ENCODE results near the gene ATRAID. TPM values are rescaled to one million over a fixed set of nuclear protein-coding genes. Genes with fewer than 3 reads are reported as not detected.

The ATRAID gene
- total RNA-seq, 1 donor from 2014 or later, result 181 TPM

DNA sequence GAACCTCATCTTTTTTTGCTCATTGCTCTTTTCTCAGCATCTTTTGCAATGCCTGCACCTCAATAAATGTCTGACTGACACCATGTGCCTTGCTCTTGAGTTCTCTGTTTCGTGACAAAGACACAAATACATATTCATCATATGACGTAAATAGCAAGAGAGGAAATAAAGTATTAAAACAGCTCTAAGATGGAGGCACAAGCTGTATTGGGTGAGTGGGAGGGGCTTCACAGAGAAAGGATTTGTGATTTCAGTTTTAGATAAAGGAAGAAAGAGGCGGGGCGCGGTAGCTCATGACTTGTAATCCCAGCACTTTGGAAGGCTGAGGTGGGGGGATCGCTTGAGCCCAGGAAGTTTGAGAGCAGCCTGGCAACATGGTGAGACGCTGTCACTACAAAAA is 8.2 kb downstream of the ATRAID start:
- DNase-seq, result no peak

DNA sequence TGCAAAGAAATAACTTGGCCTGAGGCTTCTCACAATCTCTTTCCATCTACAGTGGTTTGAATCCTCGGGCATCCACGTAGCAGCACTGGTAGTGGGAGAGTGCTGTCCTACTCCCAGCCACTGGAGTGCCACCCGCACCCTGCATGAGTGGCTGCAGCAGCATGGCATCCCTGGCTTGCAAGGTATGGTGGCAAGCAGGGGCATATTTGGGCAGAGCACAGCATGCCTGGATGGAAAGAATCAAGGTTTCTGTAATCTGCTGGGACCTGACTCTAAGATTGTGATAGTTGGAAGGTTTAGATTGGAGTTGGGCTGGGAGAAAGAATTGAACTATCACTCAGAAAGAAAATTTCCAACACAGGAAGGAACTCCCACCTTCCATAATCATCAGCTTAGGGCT is 9.3 kb downstream of the ATRAID start:
- DNase-seq, result no peak

DNA sequence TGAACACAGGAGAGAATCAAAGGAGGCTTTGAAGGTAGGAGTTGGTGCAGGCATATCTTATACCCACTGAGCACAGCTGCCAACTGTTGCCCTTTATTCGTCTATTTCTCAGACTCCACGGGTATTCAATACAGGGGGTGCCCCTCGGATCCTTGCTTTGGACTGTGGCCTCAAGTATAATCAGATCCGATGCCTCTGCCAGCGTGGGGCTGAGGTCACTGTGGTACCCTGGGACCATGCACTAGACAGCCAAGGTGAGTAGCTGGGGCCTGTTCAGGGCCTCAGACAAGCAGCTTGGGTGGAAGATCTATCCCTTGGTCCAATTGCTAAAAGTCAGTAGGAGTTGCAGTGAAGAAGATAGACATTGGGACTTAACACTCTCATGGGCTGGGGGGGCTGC is 10.6 kb downstream of the ATRAID start:
- no peak for DNase-seq

DNA sequence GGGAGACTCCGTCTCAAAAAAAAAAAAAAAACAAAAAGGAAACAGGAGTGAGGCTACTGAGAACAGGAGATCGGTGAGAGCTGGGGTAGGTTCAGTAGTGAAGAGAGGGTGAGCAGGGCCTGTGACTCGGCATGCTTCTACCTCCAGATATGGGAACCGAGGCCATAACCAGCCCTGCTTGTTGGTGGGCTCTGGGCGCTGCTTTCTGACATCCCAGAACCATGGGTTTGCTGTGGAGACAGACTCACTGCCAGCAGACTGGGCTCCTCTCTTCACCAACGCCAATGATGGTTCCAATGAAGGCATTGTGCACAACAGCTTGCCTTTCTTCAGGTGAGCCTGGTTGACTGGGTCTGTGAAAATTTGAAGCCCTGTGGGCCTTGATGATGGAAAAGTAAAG is 11.6 kb downstream of the ATRAID start:
- no peak for DNase-seq

DNA sequence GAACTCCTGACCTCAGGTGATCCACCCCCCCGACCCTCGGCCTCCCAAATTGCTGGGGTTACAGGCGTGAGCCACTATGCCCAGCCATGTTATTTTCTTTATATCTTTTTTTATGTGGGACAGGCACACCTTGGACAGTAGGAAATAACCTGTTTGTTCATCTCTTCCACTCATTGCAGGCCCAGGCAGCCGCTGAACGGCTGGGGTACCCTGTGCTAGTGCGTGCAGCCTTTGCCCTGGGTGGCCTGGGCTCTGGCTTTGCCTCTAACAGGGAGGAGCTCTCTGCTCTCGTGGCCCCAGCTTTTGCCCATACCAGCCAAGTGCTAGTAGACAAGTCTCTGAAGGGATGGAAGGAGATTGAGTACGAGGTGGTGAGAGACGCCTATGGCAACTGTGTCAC is 13.7 kb downstream of the ATRAID start:
- no peak for DNase-seq

DNA sequence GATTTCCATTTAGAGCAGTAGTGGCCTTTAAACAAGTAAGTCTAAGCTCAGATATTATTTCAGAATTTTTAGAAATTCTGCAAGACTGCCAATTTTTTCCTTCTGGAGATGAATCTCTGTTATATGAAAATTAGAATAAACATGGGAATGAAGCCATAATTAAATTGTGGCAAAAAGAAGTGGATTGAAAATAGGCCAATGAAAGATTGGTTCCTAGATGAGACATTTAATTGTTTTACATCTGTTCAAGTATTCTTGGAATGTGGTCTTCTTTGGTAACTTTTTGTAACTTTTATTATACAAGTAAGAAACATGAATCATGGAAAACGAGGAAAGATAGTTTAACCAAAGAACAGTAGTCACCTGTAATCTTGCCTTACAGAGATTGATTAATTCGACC is 15.7 kb downstream of the ATRAID start:
- no peak for DNase-seq

DNA sequence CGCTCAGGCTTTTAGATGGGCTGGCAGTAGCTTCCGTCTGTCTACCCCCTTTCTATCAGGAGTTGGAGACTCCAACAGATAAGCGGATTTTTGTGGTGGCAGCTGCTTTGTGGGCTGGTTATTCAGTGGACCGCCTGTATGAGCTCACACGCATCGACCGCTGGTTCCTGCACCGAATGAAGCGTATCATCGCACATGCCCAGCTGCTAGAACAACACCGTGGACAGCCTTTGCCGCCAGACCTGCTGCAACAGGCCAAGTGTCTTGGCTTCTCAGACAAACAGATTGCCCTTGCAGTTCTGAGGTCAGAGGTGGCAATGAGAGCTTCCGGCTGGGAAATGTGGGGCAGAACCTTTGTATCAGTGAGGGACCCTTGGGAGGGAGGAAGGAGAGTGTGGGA is 20.1 kb downstream of the ATRAID start:
- DNase-seq, result no peak

DNA sequence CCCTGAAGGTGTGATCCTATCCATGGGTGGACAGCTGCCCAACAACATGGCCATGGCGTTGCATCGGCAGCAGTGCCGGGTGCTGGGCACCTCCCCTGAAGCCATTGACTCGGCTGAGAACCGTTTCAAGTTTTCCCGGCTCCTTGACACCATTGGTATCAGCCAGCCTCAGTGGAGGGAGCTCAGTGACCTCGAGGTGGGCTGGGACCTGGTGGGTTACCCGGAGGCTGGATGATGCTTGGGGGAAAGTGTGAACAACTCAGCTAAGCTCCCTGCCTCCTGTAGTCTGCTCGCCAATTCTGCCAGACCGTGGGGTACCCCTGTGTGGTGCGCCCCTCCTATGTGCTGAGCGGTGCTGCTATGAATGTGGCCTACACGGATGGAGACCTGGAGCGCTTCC is 21.5 kb downstream of the ATRAID start:
- DNase-seq, result no peak

DNA sequence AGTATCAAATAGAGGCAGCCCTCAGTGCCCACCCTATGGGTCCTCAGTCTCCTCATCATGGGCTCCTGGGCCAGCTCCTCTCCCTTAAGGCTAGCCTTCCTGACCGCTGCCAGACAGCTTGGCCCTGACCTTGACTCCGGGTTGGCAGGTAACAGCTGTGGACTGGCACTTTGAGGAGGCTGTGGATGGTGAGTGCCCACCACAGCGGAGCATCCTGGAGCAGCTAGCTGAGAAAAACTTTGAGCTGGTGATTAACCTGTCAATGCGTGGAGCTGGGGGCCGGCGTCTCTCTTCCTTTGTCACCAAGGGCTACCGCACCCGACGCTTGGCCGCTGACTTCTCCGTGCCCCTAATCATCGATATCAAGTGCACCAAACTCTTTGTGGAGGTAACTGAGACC is 24.3 kb downstream of the ATRAID start:
- DNase-seq, result no peak

DNA sequence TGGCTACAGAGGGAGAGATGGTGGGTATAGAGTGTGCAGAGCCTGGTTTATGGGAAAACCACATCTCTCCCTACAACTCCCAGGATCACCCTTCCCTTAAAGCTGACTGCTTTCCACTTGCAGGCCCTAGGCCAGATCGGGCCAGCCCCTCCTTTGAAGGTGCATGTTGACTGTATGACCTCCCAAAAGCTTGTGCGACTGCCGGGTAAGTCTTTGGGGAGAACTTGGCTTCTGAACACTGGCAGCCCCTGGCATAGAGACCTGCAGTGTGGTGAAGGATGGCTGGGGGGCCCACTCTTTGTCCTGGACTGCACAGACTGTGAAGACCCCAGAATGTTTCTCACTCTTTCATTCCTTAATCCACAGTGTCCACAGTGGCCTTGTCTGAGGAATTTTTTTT is 24.8 kb downstream of the ATRAID start:
- DNase-seq, result no peak

DNA sequence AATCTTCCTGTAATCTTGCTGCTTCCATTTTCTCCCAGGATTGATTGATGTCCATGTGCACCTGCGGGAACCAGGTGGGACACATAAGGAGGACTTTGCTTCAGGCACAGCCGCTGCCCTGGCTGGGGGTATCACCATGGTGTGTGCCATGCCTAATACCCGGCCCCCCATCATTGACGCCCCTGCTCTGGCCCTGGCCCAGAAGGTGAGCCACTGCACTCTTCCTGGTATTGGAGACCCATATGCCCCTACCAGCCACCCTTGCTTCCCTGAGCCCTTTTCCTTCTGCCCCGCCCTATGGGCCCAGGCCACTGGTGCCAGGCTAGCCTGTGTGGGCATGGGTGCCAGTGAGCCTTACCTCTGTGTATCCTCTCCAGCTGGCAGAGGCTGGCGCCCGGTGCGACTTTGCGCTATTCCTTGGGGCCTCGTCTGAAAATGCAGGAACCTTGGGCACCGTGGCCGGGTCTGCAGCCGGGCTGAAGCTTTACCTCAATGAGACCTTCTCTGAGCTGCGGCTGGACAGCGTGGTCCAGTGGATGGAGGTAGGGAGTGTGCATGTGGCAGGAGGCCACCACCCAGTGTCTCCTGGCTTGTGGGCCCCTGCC is 25.6 kb downstream of the ATRAID start:
- no peak for DNase-seq

DNA sequence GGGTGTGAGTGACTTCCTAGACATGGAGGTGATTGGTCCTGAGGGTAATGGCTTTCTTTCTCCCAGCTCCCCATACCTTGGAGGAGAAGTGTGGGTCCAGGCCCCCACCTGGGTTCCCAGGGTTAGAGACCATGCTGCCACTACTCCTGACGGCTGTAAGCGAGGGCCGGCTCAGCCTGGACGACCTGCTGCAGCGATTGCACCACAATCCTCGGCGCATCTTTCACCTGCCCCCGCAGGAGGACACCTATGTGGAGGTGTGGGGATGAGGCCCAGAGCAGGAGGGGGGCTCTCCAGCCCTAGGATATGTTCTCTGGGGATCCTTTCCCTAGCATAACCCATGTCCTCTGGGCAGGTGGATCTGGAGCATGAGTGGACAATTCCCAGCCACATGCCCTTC is 27.1 kb downstream of the ATRAID start:
- no peak for DNase-seq

DNA sequence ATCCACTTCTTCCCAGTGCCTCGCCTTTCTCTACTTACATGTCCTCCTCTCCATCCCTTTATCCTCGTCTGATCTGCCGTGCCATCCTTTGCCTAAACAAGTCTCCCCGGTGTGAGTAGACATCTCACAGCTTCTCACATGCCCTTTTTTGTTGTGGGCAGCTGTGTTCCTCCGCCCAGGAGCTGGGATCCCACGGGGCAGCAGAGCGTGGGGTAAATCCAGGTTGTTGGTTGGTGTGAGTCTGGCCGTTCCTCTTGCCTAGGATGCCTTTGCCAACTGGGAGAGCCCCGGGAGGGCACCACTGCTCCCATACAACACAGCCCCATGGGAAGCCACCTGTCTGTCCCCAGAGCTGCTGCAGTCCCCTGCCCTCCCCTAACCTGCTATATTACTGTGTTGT is 28.6 kb downstream of the ATRAID start:
- no peak for DNase-seq

DNA sequence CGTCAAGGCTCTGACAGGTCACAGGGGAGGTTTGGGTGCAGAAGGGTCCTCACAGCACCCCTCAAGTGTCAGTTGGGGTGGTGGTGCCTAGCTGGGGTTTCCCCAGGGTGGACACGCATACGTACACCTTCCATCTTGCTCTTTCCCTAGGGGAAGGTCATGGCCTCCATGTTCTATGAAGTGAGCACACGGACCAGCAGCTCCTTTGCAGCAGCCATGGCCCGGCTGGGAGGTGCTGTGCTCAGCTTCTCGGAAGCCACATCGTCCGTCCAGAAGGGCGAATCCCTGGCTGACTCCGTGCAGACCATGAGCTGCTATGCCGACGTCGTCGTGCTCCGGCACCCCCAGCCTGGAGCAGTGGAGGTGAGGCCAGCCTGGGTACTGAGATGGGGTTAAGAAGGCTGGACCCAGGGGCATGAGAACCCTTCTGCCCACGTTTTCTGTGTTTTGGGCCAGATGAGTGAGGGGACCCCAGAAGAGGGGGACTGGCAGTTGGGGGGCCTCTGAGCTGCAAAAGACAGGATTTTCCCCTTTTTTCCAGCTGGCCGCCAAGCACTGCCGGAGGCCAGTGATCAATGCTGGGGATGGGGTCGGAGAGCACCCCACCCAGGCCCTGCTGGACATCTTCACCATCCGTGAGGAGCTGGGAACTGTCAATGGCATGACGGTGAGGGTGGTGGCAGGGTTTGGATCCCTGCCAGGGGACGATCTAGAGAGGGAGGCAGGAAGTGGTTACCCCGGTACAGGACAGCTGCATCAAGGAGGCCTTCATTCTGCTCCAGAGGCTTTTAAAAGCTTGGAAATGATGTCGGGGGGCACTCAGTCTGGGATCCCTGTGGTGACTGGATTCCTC is 30.1 kb downstream of the ATRAID start:
- no peak for DNase-seq

DNA sequence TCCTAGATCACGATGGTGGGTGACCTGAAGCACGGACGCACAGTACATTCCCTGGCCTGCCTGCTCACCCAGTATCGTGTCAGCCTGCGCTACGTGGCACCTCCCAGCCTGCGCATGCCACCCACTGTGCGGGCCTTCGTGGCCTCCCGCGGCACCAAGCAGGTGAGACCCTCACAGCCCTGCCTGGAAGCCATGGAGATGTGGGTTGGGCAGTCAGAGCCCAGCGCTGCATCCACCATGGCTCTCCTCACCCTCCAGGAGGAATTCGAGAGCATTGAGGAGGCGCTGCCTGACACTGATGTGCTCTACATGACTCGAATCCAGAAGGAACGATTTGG is 30.7 kb downstream of the ATRAID start:
- no peak for DNase-seq

DNA sequence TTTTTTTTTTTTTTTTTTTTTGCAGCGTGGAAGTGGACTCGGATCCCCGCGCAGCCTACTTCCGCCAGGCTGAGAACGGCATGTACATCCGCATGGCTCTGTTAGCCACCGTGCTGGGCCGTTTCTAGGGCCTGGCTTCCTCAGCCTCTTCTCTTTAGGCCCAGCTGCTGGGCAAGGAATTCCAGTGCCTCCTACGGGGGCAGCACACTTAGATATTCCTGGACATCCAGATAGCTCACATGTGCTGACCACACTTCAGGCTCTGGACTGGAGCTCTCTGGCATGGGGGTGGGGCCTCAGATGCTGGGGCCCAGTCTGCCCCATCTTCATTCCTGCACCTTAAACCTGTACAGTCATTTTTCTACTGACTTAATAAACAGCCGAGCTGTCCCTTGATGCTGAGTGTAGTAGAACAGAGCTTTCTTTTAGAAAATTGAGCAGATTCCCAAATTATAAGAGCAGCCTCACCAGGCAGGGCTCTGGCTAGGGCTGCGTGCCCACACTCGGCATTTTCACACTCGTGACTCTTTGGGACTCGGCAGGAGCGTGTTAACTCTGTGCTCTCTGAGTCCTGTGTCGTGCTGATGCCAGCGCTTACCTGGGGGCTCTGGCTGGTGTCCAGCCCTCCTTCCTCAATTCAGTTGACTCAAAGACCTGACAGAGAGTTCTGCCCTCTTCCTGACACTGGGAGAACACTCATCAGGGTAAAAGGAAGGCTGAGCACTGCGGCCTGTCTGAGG is 31.7 kb downstream of the ATRAID start:
- DNase-seq, result no peak

DNA sequence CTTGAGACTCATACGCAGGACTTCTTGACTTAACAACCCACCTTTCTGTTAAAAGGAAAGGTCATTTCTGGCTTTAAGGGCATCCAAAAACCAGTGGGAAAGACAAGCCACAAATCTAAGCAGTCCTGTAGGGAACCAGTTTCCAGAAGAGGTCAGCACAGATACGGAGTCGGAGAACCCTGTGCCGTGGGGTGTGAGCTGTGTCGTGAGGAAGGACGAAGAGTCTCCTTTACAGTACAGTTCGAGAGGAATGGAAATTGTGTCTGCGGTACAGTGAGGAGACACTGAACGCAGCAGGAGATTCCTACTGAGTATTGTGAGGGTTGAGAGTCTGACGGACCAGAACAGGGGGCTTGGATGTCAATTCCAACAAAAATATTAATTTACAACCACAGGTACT is 33.3 kb downstream of the ATRAID start:
- no peak for DNase-seq

DNA sequence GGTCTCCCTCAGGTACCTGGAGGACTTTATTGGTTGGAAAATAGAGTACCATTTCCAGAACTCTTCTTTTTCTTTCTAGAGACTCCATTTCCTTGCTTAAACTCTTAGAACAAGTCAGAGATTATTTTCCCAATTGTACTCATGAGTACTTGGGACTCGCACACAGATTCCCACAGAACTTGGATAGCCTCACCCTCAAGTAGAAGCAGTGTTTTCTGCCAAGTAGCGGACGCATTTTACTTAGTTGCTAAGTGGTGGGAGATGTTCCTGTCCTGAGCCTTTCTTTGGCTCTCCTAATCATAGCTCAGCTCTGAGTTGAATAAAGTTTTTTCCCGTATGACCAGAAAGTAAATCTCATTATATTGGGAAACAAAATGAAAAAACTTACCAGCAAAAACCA is 33.8 kb downstream of the ATRAID start:
- no peak for DNase-seq

DNA sequence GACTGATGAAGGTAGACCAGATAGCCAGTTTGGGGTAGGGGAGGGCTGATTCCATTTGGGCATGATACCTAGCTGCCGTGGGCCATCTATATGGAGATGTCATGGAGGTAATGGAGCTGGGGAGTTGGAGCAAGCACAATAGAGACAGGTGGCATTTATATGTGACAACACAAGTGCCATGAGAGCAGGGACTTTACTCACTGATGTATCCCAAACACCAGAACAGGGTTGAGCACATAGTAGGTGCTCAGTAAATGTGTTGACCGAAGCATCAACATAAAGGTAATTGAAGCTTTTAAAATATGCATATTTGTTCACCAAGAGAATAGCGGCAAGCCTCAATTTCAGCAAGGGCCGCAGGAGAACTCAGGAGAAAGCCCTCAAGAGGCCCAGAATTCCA is 36.1 kb downstream of the ATRAID start:
- no peak for DNase-seq

DNA sequence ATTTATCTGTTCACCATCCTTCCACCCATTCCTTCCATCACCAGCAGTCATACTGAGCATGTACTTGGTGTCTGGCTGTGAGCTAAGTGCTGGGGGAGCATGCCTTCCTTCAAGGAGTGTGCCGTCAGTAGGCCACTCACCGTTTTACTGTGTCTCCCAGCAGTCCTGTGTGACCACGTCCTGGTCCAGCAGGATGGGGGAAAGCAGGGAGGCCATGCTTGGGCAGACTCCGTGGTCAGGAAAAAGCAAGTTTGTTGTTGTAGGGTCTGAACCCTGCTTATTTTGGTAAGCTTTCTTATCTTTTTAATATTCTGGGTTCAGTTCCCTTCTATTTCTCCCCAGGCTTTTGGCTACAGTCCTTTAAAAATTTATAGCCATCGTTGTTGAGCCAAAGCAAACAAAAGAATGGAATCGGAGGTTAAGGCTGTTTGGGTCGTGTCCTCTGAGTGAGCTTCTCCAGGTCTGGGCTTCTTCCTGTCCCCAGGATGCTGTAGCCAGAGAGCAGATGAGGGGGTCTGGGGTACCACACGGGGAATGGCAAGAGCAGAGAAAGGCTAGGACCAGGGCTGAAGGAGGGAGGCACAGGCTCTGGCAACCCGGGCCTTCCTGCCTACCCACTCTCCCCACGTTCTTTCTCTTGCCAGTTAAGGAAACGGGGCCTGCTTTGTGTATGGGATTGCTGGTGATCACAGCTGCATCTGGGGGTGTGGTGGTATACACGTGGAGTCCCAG is 37.5 kb downstream of the ATRAID start:
- peak; percentile 17 for DNase-seq

DNA sequence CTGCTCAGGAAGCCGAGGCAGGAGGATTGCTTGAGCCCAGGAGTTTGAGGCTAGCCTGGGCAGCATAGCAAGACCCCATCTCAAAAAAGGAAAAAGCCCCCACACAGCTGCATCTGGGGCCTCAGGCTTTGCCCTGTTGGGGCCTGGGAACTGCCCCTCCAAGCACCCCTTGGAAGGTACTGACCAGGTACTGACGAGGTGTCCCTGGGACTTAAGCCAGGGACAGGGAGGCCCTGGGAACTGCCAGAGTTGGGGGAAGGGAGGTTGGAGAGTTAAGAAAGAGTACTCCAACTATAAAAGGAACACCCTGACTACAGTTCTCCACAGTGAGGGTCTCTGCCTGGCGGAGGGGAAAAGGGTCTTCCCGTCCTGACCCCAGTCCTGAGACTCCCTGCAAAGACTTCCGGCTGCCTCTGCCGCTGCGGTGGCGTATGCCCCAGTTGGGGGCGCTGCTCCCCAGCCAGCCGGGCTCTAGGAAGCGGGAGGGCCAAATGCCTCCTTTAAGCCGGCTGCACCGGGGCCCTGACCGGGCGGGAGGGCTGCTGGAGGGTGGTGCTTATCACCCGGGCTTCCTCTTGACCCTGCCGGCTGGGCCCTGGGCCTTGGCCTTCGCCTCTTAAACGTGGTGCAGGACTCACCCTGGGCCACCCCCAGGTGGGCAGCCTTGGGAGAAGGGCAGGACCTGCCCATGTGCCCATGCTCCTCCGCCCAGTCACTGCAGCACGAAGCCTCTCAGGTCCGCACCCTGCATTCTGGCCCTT is 38.2 kb downstream of the ATRAID start:
- peak; percentile 75 for DNase-seq

DNA sequence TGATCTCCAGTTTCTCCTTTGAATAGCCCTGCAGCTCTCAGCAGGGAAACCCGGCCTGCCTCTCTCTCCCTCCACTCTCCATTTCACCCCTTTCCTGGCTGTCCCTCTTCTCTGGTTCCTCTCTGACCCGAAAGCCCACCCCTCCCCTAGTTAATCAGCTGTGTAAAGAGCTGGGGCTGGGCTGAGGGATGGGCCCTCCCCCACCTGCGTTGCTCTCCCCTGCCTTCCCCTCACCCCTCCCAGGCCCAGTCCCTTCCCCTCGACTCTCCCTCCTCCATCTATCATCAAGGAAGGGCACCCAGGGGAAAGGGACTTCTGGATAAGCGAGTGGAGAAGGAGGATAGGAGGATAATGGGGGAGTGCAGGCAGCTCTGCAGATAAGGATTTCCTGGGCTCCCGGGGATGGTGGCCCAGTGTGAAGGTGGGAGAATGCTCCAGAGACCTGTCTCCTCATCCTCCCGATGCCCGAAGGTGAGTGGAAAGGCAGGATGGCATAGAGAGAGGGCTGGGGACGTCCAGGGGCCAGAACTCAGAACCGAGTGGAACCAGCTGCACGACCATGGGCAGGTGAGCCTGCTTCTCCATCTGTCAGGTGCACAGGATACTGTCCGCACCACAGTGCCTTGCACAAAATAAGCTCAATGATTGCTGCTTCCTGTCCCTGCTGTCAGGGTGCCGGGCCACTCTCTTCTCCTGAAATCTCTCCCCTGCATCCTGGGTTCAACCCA is 39.0 kb downstream of the ATRAID start:
- DNase-seq, result no peak

All from dermis blood vessel endothelial cell (primary cell).